T-helper 1 cell (primary cell): ENCODE measurements around the gene ANKS3.

ENCODE experiments used
- DNase-seq, 5 donors: peaks; one replicate each; pipeline ENCODE4 v3.0.0-alpha.2; 2012 to 2020

ANKS3 gene

GRCh38 chr16:4666537-4667202 is 67.4 kb downstream of the ANKS3 start:
- DNase-seq, result no peak

GRCh38 chr16:4664538-4665418 is 69.3 kb downstream of the ANKS3 start:
- peak; percentile 34 to 79 (median 48) for DNase-seq

- no peak for DNase-seq
Measured at GRCh38 chr16:4663777-4664465, 70.2 kb downstream of the ANKS3 start.

- DNase-seq, result no peak
Measured at GRCh38 chr16:4663465-4663776, 70.7 kb downstream of the ANKS3 start.

- DNase-seq, result no peak
Measured at GRCh38 chr16:4661661-4662060, 72.4 kb downstream of the ANKS3 start.

- DNase-seq, result peak; percentile 33 to 60 (median 40)
Measured at GRCh38 chr16:4660454-4661007, 73.5 kb downstream of the ANKS3 start.

GRCh38 chr16:4659363-4660353 is 74.4 kb downstream of the ANKS3 start:
- DNase-seq, result no peak

- no peak for DNase-seq
Measured at GRCh38 chr16:4656695-4657686, 77.1 kb downstream of the ANKS3 start.

GRCh38 chr16:4656221-4656620 is 77.8 kb downstream of the ANKS3 start:
- no peak for DNase-seq

GRCh38 chr16:4655801-4656200 is 78.3 kb downstream of the ANKS3 start:
- no peak for DNase-seq

- DNase-seq, result no peak
Measured at GRCh38 chr16:4654964-4655590, 79.0 kb downstream of the ANKS3 start.

- DNase-seq, result no peak
Measured at GRCh38 chr16:4654011-4654963, 79.8 kb downstream of the ANKS3 start.

- DNase-seq, result no peak
Measured at GRCh38 chr16:4652561-4652960, 81.5 kb downstream of the ANKS3 start.

- DNase-seq, result no peak
Measured at GRCh38 chr16:4651827-4652226, 82.2 kb downstream of the ANKS3 start.

GRCh38 chr16:4650443-4651074 is 83.5 kb downstream of the ANKS3 start:
- peak; percentile 53 to 74 (median 68) for DNase-seq

GRCh38 chr16:4649744-4650442 is 84.2 kb downstream of the ANKS3 start:
- DNase-seq, result no peak

- peak in 1 of 5 donors; percentile 22 for DNase-seq
Measured at GRCh38 chr16:4648917-4649316, 85.2 kb downstream of the ANKS3 start.

GRCh38 chr16:4647644-4647980 is 86.5 kb downstream of the ANKS3 start:
- DNase-seq, result no peak
